DMS153 treated with DMSO at 0.1 percent for 48 hours (cell line): ENCODE measurements around the gene F12.
A peak's percentile ranks its signal among the peaks of the same experiment; 100 is the strongest.
"Not testable (repeated sequence)": the region's sequence is repeated elsewhere in the genome, so short reads cannot be mapped to it uniquely, and the experiment has no call there.

Source experiments
- DNase-seq: peaks from one replicate; lab custom pipeline; 2025; ENCODE audit not compliant: unreplicated experiment; lab: John Stamatoyannopoulos, UW

The F12 gene

DNA sequence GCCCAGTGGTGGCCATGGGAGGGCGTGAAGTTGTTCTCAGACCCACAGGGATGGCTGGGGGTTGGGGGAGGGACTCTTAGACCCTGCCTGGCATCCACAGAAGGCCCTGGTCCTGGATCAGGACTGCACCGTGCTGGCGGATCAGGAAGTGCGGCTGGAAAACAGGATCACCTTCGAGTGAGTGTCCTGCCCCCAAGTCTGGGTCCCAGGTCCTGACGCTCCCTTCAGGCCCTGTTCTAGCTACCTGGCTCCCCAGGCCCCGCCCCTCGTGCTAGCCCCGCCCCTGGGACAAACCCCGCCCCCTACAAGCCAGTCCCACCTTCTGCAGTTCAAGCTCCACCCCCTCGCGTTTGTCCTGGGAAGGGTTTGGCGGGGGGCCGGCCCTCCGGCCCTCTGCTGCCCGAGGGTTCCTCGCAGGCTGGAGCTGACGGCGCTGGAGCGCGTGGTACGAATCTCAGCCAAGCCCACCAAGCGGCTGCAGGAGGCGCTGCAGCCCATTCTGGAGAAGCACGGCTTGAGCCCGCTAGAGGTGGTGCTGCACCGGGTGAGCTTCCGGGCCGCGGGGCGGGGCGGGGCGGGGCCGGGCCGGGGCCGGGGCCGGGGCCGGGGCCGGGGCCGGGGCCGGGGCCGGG lies 38.8 kb downstream of the F12 start:
- peak; percentile 11 for DNase-seq

DNA sequence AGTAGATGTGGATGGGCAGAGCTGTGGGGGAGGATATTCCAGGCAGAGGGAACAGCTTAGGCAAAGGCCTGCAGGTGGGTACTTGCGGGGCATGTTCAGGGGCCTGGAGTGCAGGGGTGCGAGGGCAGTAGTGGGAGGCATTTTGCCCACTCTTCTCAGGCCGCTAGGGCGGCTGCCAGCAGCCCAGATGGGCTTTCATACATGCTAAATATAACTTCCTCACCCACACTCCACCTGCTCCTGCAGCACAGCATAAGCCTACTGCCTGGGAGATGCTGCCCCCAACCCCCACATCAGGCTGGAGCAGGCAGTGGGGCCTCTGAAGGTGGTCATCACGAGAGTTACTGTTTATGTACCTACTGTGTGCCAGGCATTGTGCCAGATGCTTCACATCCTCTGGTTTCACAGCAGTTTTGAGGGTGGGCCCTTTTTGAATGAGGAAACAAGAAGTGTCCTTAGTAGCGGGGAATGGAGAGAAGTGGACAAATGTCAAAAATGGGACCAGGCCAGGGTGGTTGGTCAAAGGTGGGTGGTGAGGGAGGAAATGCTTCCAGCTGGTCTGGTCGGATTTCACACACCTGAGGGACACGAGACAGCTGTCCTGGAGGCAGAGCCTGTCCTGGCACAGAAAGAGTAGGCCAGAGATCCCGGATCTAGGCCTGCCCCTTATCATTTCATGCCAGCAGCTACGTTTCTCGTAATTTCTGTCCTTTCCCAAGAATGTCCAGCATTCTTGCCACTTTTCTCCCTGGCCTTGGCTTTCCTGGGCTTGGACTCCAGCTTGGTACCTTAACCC lies 39.5 kb downstream of the F12 start:
- DNase-seq = no peak

DNA sequence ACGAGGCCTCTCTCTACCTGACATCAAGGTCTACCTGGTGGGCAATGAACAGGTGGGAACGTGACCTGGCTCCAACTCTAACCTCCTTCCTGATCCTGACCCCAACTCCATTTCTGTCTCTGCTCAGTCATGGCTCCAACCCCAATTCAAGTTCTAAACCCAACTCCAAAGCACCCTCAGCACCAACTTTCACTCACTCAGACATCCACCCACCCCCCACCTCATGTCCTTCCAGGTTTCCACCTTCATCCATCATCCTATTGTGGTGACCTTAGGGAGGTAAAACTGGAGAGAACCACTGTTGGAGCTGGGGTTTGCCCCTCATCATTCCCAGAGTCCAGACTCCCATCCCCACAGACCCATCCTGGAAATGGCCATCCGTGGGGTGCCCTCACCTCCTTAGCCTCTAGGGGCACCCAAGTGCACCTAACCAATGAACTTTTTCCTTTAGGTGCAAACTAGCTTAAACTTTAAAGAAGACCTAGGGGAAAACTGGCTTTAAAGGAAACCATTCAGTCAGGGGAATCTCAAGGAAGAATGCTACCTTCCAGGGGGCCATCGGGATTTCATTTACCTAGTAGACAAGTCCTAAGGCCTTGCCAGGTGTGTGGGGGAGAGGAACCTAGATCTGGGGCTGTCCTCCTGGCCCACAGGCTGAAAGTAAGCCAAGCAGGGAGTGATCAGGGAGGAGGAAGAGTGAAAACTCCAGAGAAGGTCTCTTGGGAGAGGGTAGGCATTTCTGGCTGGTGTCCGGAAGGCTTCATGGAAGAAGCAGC lies 40.3 kb downstream of the F12 start:
- DNase-seq = no peak

DNA sequence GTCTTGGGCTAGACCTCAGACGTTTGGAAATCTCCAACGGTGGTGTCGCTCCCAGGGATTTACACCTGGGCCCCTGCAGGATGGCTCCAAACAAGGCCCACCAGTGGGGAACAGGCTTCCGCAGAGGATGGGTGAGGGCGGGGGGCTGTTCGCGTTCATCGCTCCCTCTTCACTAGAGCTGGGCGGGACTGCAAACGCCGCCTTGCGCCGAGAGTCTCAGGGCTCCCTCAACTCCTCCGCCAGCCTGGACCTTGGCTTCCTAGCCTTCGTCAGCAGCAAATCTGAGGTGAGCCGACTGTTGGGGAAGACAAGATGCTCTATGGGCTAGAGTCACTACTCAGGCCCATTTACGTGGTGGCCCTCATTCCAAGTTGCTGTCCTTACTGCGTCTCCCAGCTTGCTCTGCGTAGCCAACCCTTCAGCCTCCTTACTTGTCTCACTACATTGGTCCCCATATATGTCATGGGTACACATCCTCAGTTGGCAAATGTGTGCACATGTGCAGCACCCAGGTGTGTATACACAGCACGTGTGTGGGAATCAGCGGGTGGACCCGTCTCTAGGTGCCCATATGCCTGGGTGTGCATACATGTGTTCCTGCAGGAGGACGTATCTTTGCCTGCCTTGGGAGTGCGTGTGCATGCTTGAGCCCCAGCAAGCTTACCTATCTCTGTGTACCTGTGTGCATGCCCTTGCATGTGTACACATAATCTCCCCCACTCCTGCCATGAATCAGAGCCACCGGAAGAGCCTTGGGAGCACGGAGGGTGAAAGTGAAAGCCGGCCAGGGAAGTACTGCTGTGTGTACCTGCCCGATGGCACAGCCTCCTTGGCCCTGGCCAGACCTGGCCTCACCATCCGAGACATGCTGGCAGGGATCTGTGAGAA lies 41.1 kb downstream of the F12 start:
- no peak for DNase-seq

DNA sequence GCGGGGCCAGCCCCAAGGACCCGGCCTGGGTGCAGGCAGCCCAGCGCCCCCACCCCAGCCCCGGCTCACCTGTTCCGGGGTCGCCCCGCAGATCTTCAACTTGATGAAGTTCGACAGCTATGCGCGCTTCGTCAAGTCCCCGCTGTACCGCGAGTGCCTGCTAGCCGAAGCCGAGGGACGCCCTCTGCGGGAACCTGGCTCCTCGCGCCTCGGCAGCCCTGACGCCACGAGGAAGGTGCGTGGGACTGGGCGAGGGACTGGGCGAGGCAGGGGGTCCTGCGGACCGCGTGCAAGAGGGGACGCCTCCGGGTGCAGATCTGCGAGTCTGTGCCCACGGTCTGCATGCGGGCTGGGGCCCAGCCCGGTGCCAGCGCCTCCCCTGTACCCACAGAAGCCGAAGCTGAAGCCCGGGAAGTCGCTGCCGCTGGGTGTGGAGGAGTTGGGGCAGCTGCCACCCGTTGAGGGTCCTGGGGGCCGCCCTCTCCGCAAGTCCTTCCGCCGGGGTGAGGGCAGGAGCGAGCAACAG lies 42.0 kb downstream of the F12 start:
- DNase-seq = no peak

DNA sequence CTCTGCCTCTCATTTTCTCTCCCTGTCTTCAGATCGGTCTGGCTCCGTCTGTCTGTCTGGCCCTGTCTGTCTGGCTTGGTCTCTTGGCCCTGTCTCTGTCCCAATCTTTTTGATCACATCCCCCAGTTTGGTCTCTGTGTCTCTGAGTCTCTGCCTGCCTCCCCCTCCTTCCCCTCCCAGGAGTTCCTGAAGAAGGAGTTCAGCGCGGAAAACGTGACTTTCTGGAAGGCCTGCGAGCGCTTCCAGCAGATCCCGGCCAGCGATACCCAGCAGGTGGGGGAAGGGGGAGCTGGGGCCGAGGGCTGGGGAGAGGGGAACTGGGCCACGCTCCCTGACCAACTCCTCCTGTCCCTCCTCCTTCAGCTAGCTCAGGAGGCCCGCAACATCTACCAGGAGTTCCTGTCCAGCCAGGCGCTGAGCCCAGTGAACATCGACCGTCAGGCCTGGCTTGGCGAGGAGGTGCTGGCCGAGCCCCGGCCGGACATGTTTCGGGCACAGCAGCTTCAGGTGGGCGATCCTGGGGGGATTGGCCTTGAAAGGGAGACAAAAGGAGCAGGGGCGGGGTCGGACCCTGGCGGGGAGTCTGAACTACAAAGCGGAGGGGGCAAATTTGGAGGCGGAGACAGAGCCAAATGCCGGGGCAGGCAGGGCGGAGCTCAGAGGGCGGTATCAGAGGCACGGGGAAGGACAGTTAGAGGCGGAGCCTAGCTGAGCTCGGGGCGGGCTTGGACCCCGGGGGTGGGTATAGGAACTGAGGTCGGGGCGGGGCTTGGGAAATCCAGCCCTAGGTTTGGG lies 42.6 kb downstream of the F12 start:
- DNase-seq = no peak

DNA sequence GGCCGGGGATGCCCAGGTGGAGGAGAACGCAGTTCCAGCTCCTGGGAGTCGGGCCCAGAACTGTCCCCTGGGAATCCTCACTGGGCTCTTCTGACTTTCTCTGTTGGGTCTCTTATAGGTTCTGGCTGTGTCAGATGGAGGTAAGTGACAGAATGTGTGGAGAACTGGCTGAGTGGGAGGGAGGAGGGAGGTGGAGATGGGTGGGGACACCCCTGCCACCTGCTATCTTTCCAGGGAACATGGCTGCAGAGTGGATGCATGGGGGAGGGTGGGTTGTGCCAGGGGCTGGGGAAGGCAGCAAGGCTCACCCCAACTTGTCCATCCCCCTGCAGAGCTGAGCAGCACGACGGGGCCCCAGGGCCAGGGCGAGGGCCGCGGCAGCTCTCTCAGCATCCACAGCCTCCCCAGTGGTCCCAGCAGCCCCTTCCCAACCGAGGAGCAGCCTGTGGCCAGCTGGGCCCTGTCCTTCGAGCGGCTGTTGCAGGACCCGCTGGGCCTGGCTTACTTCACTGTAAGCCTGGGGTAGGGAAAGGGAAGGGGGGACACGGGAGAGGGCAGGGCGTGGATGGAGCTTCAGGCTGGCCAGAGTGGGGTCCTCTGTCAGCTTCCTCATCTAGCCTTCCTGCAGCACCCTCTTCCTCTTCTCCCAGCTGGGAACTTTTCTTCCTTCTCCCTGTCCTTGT lies 43.4 kb downstream of the F12 start:
- no peak for DNase-seq

DNA sequence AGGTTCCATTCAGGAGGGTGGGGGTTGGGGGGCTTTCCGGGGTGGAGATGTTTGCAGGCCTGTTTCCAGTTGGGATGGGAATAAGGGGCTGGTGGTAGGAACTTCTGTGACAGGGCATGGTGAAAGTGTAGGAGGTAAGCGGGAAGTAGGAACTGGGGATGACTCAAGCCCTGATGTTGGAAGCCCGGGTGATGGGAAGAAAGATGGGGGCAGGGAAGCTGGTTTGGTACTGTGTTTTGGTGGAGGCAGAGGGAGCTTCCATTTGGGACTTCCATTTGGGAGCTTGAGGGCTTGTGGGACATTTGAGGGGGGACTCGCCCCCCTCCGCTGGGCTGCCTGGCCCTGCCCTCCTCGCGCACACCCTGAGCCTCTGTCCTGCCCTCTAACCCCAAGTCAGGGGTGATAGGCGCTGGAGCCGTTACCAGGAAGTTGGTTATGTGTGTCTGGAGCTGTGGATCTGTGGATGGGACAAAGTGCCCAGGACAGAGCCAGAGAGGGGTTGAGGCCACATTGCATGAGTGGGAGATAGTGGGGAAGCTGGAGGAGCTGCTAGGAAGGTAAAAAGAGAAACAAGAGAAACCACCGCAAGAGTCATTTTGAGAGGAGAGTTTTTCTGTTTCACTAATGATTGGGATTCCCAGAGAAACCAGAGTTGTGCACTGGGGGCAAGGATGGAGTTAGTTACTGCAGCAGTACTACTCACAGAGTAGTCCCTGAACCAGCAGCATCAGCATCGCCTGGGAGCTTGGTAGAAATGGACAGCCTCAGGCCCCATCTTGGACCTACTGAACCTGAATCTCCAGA lies 45.0 kb downstream of the F12 start:
- DNase-seq = no peak

DNA sequence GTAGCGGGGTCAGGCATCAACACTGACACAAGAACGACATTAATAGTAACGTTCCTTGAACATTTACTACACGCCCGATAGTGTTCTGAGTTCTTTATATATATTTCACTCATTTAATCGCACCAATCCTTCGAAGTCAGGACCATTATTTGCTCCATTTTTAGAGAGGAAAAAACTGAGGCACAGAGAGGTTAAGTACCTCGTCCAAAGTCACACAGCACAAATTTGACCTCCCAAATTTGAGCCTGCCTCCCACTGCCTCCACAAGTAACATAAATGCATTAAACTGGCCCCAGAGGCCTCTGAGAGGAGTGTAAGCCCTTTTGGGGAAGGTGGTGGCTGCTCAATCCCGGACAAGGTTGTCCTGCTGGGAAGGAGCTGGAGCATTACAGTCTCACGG lies 45.8 kb downstream of the F12 start:
- no peak for DNase-seq

DNA sequence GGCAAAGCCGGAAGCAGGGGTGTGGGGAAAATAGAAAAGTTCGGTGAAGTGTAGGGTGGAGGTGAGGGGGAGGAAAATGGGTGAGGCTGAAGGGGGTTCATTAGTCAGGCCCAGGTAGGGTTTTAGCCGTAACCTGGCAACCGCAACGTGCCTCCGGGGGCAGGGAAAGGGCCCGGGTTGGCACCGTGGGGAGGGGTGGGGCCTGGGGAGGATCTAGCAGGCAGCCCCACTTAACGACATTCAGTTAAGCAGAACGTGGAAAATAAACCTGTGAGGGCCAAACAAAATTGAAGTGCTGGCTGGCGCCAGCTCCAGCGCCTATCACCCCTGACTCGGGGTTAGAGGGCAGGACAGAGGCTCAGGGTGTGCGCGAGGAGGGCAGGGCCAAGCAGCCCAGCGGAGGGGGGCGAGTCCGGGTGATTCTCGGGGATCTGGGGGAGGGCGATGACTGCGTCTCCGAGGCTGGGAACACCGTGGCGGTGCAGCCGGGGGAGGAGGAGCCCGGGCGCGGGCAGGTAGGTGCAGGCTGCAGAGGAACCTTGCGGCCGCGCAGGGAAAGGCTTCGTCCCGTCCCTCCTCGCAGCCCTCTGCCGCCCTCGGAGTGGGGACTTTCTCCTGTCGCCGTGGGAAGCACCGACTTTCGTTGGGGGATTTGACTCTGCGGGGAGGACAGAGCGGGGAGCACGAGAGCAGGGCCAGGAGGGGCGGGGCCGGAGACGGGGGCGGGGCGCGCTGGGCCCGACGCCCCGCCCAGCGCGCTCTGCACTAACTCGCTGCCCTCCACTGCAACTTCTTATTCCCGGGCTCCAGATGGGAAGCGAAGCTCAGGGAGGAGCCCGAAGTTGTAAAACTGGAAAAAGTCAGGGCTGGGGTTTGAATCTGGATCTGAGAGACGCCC lies 46.5 kb downstream of the F12 start:
- no peak for DNase-seq

DNA sequence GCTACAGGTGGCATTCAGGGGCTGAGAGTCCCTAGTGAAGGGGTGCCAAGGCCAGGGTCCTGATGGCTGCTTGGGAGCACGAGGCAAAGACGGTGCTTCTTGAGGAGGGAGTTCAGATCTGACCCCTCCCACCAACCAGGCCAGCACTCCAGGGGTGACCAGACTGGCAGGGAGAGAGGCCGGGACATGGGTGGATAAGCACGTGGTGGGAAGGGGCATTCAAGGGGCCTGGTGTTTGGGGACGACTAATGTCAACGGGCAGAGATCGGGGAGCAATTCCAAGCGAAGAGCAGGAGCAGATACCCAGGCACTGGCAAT lies 47.1 kb downstream of the F12 start:
- no peak for DNase-seq

DNA sequence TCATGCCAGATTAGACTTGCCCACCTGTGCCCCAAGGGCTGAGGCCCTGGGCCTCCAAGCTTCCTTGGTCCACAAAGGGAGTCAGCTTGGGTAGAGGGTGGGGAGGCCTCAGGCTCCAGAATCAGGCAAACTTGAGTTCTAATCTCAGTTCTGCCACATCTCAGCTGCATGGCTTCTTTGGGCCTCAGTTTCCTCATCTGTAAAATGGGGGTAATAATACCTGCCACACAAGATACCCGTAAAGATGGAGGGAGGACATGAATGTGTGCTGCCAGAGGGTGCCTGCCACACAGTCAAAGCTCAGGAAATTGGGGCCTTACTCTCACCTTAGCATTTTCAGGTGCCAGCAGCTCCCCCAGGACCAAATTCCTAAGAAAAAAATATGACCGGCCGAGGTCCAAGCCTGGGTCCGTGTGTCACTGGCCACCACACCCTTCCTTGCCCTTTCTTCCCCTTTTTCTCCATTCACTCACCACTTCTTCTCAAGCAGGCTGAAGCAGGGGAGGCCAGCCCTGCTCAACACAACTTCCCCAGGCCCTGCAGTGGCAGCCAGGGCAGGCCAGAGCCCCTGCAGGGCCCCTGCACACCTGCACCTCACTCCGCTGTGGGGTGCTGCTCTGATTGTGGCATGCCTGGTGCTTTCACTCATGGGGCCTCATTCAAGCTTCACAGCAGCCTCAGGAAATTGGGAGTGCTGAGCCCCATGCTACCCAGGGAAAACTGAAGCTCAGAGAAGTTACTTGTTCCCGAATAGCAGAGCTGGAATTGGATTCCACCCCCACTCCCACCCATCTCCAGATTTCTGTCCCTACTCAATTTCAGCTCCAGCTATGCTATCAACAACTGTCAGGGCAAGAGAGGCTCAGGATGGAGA lies 47.7 kb downstream of the F12 start:
- DNase-seq = no peak

DNA sequence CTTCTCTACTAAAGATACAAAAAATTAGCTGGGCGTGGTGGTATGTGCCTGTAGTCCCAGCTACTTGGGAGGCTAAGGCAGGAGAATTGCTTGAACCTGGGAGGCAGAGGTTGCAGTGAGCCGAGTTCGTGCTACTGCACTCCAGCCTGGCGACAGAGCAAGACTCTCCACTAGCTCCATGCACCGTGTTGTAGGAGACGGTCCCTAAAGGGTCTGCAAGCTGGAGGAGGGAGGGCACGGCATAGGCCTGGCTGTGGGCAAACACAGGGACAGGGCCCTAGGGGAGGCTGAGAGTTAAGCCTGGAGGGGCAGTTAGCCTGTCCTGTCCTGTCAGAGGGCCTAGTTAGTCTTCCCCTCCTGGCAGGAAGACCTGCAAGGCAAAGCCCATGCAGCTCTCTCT lies 48.6 kb downstream of the F12 start:
- DNase-seq = not testable (repeated sequence)

DNA sequence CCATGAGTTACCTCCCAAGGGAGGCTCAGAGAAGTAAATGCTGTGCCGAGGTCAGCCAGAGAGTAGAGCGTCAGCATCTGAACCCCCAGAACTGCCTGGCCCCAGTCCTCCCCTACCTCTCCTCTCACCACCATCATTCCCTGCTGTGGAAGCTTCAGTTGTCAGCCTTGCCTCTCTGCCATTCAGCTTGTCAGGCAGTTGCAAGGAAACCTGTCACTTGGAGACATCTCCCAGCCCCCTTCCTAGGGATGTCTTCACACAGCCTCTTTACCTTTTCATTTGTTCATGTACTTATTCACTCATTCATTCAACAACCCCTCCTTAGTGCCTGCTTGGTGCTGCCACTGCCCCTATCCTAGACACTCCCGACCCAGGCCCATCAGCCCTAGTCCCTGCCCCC lies 49.5 kb downstream of the F12 start:
- DNase-seq = no peak

DNA sequence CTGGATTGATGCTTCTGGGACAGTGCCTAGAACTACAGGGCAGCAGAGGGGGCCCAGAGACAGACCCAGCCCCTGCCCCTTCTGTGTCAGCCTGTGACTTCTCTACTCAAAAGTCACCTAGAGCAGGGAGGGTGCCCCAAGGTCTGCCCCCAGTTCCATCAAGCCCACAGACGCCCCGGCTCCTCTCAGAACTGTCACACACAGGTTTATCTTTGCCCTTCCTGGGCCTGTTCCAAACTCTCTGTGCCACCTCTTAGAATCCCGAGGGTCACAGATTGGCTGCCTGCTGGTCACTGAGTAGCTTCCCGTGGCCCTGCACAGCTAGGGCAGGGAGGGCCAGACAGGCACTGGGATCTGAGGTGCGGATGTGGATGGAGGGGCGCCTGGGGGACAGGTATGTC lies 49.9 kb downstream of the F12 start:
- no peak for DNase-seq

DNA sequence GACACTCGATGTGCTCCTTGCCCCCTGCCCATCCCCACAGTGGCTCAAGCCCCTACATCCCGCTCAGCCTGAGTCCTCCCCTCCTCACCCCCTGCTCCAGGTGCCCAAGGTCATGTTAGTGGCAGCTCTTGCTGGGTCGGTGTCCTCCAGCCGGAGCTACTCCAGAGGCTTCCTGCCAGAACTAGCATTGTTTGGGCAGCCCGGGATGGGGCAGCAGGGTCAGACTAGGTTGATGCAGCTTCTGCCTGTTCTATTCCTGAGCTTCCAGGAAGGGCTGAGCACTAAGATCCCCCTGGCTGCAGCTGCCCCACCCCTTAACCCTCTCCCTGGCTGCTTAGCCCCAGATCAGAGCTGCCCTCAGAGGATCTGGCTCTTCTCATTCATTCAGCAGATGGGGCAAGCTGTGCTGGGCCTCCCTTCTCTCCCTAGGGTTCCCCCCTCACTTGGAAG lies 51.0 kb downstream of the F12 start:
- no peak for DNase-seq
